Psoas muscle (tissue), 8 donors: ENCODE measurements around the gene NDUFB1. TPM values are rescaled to one million over a fixed set of nuclear protein-coding genes. Genes with fewer than 3 reads are reported as not detected.
A peak's percentile ranks its signal among the peaks of the same experiment; 100 is the strongest.

Experiments
- ATAC-seq, 4 donors: fragments of 200-7000 bp; cut with Tn5 transposase; one replicate each; pipeline ENCODE4 v1.9.1; 2020; ENCODE audit warnings: moderate library complexity in 3 of 4, mild to moderate bottlenecking in 2 of 4
- DNase-seq, 2 donors: peaks; one replicate each; pipeline ENCODE4 v3.0.0-alpha.2; 2020
- H3K27ac ChIP-seq: fragments of 200-600 bp; one replicate; pipeline ENCODE4 v1.8.0; 2022
- H3K27me3 ChIP-seq, 3 donors: fragments of 200-600 bp in 1 of 3; one replicate each; pipeline versions ENCODE4 v1.6.1 to v1.8.0; 2013 to 2022; ENCODE audit warnings: low read length in 2 of 3, mild to moderate bottlenecking in 2 of 3, moderate library complexity in 1 of 3; ENCODE audit not compliant: insufficient read depth in 3 of 3
- H3K36me3 ChIP-seq, 2 donors: fragments of 200-600 bp in 1 of 2; one replicate each; pipeline versions ENCODE4 v1.6.1 to v1.8.0; 2013 to 2022; ENCODE audit warnings: low read depth in 1 of 2, mild to moderate bottlenecking in 1 of 2, moderate library complexity in 1 of 2; ENCODE audit not compliant: insufficient read depth in 1 of 2
- H3K4me1 ChIP-seq: fragments of 200-600 bp; one replicate; pipeline ENCODE4 v1.8.0; 2022
- H3K4me3 ChIP-seq: fragments of 200-600 bp; one replicate; pipeline ENCODE4 v1.8.0; 2022; ENCODE audit warnings: mild to moderate bottlenecking
- H3K9me3 ChIP-seq: fragments of 200-600 bp; one replicate; pipeline ENCODE4 v1.8.0; 2022
- WGBS, 3 donors: extraction: QIAGEN DNeasy Blood & Tissue Kit; methylation state at CpG; one replicate each; pipeline versions ENCODE4 v1.1.6 to v1.1.7; 2013; 5-methylcytosine and 5-hydroxymethylcytosine counted together
- intact Hi-C, 2 donors: fragments of 100-400 bp; cut with DNase I; formaldehyde crosslinking; loops; one replicate each; pipeline versions ENCODE4 v1.11.0 to v1.14.2; 2022
- long read RNA-seq, 2 donors: library from polyadenylated mRNA; unstranded; transcript quantifications; one replicate each; pipeline ENCODE4 v2.0.0, GENCODE V29; 2021
- polyA plus RNA-seq, 3 donors: library from polyadenylated mRNA; stranded (reverse); fragments of 200-250 nt; gene quantifications; one replicate each; pipeline ENCODE4 v1.2.3, GENCODE V29; 2013
- total RNA-seq, 4 donors: library from RNA; stranded (reverse); fragmentation: NEBNext Ultra II Directional in 2 of 4; extraction: Animal tissue kit (Norgen Biotek cat#: 25700) in 2 of 4; gene quantifications; one replicate each; pipeline versions ENCODE4 v1.2.1 to v1.2.4, GENCODE V29; 2021 to 2023
- TF ChIP-seq, protein P1 (sequence below): fragments of 200-600 bp; IDR thresholded peaks from one replicate; pipeline ENCODE4 v1.8.0; 2022; ENCODE audit warnings: antibody characterized with exemption
- donor health status: healthy with polysubstance abuse.
- donor health status: DM: no; HTN: no; CAD: no; lungs with moderate emphysema.
- donor health status: Bipolar disorder and iron deficiency.
- donor health status: healthy.
- donor health status: DM: yes; HTN: yes; CAD: no.
- donor health status: DM: no; HTN: no; CAD: no.
- donor health status: DM: no; HTN: no; CAD: no.
- donor health status: DM: yes; HTN: yes; CAD: no.

NDUFB1 gene
- total RNA-seq (100 to 1,000 TPM; 201 to 306 (median 238) TPM), polyA plus RNA-seq (100 to 1,000 TPM; 487 to 771 (median 618) TPM)
- long read RNA-seq, donor 1, transcript NDUFB1-201 (3 exons, 528 nt), result major isoform, 131 of 142 reads
- long read RNA-seq, donor 1, partial matches to known transcripts, result 2 of 142 reads
- long read RNA-seq, donor 1, other reads (novel, unspliced or antisense), result 2 of 142 reads
- long read RNA-seq, donor 2, transcript NDUFB1-201 (3 exons, 528 nt), result major isoform, 83 of 86 reads
- long read RNA-seq, donor 2, partial matches to known transcripts, result 0 of 86 reads
- long read RNA-seq, donor 2, other reads (novel, unspliced or antisense), result 1 of 86 reads

DNA sequence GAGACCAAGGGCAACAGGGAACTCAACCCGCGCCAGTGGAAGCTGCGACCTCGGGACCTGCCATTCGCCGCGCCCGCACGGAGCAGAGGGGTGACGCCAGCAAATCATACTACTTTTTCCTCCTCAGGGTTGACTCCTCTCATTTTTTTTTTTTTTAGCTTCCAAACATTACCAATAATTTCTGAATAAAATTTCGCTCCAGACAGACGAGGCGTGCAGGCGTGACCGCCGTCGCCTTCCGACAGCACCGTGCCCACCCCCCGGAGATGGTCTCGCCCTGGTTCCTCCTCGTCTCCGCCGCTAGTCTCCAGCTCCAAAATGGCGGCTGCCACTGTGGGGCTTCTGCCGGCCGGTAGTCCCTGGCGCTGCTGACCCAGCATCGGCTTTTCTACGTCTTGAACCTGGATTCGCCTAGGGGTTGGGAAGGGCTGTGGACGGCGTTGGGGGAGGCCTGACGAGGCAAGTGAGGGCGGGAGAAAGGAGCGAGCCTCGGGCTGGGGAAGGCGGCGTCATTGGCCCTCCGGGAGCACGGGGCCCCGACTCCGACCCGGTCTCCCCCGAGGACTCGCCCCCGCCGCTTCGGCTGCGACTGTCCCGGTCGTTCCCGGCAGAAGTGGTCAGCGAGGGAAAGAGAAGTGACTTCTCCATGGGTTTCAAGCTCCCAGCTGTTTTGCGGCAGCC is at the start of gene NDUFB1, which contains the start of gene CPSF2:
NDUFB1 (minus strand) TSS at position 37 of the 681 bp plus-strand sequence. CDS start 4,069 bp downstream, outside the sequence.
CPSF2 (plus strand) TSS at position 300 of the 681 bp plus-strand sequence. CDS start 9,016 bp downstream, outside the sequence.
- TF ChIP-seq, protein P1, sequence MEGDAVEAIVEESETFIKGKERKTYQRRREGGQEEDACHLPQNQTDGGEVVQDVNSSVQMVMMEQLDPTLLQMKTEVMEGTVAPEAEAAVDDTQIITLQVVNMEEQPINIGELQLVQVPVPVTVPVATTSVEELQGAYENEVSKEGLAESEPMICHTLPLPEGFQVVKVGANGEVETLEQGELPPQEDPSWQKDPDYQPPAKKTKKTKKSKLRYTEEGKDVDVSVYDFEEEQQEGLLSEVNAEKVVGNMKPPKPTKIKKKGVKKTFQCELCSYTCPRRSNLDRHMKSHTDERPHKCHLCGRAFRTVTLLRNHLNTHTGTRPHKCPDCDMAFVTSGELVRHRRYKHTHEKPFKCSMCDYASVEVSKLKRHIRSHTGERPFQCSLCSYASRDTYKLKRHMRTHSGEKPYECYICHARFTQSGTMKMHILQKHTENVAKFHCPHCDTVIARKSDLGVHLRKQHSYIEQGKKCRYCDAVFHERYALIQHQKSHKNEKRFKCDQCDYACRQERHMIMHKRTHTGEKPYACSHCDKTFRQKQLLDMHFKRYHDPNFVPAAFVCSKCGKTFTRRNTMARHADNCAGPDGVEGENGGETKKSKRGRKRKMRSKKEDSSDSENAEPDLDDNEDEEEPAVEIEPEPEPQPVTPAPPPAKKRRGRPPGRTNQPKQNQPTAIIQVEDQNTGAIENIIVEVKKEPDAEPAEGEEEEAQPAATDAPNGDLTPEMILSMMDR, result no peak
- WGBS, 3 donors, result 0 to 1% (median 0%) methylated on average over 44 to 55 of the region's 55 CpGs

DNA sequence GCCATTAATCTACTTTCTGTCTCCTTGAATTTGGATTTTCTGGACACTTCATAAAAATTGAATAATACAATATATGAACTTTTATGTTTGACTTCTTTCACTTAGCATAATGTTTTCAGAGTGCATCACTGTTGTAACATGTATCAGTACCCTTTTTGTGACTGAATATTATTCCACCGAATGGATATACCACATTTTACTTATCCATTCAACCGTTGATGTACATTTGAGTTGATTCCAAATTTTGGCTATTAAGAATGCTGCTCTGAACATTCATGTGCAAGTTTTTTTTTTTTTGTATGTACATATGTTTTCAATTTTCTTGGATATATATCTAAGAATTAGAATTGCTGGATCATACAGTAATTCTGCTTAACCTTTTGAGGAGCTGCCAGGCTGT is 43.5 kb upstream of the NDUFB1 start:
- Histone ChIP-seq H3K36me3 (peaks cover 5 to 85% of the 10 kb centered on the region in 2 donors), H3K4me1 (no peaks in the 10 kb centered on the region), H3K27me3 (no peaks in the 10 kb centered on the region), H3K4me3 (no peak overlapping the region), H3K27ac (no peak overlapping the region), H3K9me3 (no peaks in the 10 kb centered on the region)
- TF ChIP-seq, protein P1, result no peak
- no peak for DNase-seq
- WGBS, 3 donors, result 92 to 96% (median 95%) methylated on average over 2 of the region's 2 CpGs
- intact Hi-C loops, result no loop called here
- ATAC-seq, result no peak

More for the DNA sequence above, at the start of gene NDUFB1, which contains the start of gene CPSF2:
- H3K4me1 ChIP-seq, result peaks cover 45% of the 10 kb centered on the region
- peak within 1 kb of the TSS; percentile 96 for H3K27ac ChIP-seq
- DNase-seq (peak; percentile 87 to 93), ATAC-seq (peak; percentile 90 to 93 (median 92))
- intact Hi-C loops, result loop anchor here in 1 of 2 donors (5.0 to 10.0 kb wide), 2 partner anchors 335 to 563 kb away; no protein-coding TSS in a partner anchor
- H3K4me3 ChIP-seq, result peak within 1 kb of the TSS; percentile 88
- H3K9me3 ChIP-seq, result no peaks in the 10 kb centered on the region
- H3K36me3 ChIP-seq, result peaks cover 1 to 44% of the 10 kb centered on the region in 2 donors
- no peaks in the 10 kb centered on the region for H3K27me3 ChIP-seq

DNA sequence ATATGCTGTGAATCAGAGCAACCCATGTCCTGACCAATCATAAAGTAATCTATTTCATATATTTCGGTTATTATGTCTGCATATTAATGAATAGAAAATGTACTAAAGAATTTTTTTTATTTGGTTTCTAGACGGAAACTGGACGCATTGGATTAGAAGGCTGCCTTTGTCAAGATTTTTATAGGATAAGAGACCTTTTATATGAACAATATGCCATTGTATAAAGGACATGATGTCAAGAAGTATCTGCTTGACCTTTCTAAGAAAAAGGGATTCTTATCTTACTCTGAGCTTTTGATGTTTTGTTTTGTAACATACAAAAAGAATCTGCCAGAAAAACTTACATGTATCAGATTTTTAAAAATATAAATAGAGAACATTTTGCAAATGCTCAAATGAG is 40.0 kb upstream of the NDUFB1 start:
- no peak overlapping the region for H3K4me3 ChIP-seq
- H3K27me3 ChIP-seq, result no peaks in the 10 kb centered on the region
- ATAC-seq, result no peak
- H3K27ac ChIP-seq, result no peak overlapping the region
- H3K9me3 ChIP-seq, result no peaks in the 10 kb centered on the region
- TF ChIP-seq, protein P1, result no peak
- peaks cover 5 to 99% of the 10 kb centered on the region in 2 donors for H3K36me3 ChIP-seq
- DNase-seq, result no peak
- intact Hi-C loops, result no loop called here
- no peaks in the 10 kb centered on the region for H3K4me1 ChIP-seq
- WGBS, 3 donors, result 83 to 92% (median 89%) methylated on average over 3 of the region's 3 CpGs

DNA sequence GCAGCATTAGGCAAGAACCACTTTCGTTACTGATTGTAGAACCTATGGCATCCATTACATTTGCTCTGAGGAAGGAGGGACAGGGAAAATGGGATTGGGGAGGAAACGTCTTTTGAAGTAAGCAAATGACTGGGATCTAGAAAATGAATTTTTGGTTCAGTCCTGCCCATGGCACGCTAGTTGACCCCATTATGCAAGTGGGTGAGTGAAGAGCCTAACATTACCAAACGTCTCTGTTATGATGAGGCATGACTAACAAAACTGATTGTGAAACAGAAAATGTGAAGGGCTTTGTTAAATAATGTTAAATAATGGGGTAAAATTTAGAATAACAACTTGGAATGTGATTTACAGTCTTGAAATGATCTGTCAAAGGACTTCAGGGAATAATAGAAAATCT is 39.1 kb upstream of the NDUFB1 start:
- Histone ChIP-seq H3K9me3 (no peaks in the 10 kb centered on the region), H3K4me1 (no peaks in the 10 kb centered on the region), H3K36me3 (peaks cover 2 to 99% of the 10 kb centered on the region in 2 donors), H3K4me3 (no peak overlapping the region), H3K27ac (no peak overlapping the region), H3K27me3 (no peaks in the 10 kb centered on the region)
- peak in 1 of 2 donors; percentile 19 for DNase-seq
- 53 to 63% (median 57%) methylated on average over 4 of the region's 4 CpGs for WGBS, 3 donors
- TF ChIP-seq, protein P1, result no peak
- intact Hi-C loops, result no loop called here
- peak in 1 of 4 donors; percentile 48 for ATAC-seq
